ENCODE results near the gene MAPRE3.

MAPRE3 gene

DNA sequence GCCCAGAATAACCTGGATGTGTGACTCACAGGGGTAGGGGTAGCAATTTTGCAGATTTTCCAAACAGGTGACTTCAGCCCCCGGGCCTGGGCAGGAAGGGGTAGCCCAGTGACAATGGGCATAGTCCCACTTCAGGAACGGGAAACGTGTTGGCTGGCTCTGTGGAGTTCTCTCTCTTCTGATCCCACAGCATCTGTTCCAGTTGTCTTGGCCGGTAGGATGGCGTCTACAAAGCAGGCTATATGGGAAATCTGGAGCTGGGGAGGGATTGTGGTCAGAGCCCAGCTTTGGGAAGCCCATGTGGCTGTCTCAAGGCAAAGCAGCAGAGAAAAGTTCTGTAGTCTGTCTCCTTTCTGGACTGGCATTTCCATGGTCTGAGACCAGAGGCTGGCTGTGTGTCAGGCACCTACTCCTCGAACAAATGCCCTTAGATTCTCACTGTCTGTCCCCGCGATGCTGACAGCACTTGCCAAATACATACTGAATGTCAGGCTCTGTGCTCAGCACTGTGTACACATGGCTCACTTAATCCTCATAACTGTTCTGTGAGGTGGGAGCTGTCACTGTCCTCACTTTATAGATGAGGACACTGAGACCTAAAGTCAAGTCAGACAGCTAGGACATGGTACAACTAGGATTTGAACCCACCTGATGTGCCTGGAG, 44.5 kb downstream of the MAPRE3 start:
- Histone ChIP-seq H3K4me3 (ENCODE audit: low read length) (no peak overlapping the region), H3K9me3 (ENCODE audit: low read length) (no peaks in the 10 kb centered on the region), H3K36me3 (ENCODE audit: insufficient read depth, low read length) (peaks cover 3% of the 10 kb centered on the region), H3K27me3 (ENCODE audit: insufficient read depth, low read length) (no peaks in the 10 kb centered on the region), H3K4me1 (ENCODE audit: insufficient read depth, low read length) (peaks cover 6% of the 10 kb centered on the region), H2AFZ (ENCODE audit: low read depth, low read length) (no peak overlapping the region)

DNA sequence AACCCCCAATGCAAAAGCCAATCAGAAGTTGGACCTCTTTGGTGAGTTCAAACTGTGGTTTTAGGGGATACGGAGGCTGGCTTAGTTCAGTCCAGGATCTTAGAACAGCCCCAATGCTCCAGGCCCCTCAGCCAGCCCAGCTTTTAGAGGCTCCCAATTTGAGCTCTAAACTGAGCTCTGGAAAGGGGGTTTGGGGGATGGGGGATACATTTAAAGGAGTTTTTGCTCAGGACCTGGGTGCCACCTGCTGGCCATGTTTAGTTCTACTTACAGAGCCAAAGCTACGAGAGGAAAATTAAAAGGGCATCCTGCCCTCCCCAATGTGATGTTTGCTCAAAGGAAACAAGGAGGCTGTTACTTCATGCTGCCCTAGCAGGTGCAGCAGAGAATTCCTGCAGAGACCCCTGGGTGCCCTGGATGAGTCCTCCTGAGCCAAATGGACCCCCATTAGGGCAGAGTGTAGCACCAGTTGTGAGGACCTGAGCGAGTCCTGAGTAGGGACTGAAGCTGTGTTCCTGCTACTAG, 46.4 kb downstream of the MAPRE3 start:
- peaks cover 22% of the 10 kb centered on the region for H3K4me1 ChIP-seq (ENCODE audit: insufficient read depth, low read length)
- H3K36me3 ChIP-seq (ENCODE audit: insufficient read depth, low read length), result peaks cover 3% of the 10 kb centered on the region
- H3K4me3 ChIP-seq (ENCODE audit: low read length), result no peak overlapping the region
- no peaks in the 10 kb centered on the region for H3K9me3 ChIP-seq (ENCODE audit: low read length)
- H3K27me3 ChIP-seq (ENCODE audit: insufficient read depth, low read length), result no peaks in the 10 kb centered on the region
- no peak overlapping the region for H2AFZ ChIP-seq (ENCODE audit: low read depth, low read length)

DNA sequence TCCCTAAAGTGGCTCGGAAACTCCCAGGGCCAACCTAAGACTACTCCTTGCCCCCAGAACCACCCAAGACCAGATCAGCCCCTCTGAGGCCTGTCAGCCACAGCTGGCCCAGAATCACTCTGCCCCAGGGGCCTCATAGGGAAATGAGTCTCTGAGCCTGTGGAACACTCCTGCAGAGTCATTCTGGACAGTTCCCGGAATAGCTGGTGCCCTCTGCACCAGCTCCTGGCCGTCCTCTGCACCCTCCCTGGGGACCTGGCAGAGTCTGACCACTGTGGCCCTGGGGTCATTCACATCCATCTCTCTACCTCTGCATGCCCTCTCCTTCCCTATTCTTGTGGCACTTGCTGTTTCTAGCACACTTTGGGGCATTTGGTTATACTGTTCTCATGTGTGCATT, 47.7 kb downstream of the MAPRE3 start:
- no peak overlapping the region for H3K4me3 ChIP-seq (ENCODE audit: low read length)
- peaks cover 22% of the 10 kb centered on the region for H3K4me1 ChIP-seq (ENCODE audit: insufficient read depth, low read length)
- H2AFZ ChIP-seq (ENCODE audit: low read depth, low read length), result no peak overlapping the region
- H3K27me3 ChIP-seq (ENCODE audit: insufficient read depth, low read length), result no peaks in the 10 kb centered on the region
- peaks cover 8% of the 10 kb centered on the region for H3K36me3 ChIP-seq (ENCODE audit: insufficient read depth, low read length)
- H3K9me3 ChIP-seq (ENCODE audit: low read length), result no peaks in the 10 kb centered on the region

DNA sequence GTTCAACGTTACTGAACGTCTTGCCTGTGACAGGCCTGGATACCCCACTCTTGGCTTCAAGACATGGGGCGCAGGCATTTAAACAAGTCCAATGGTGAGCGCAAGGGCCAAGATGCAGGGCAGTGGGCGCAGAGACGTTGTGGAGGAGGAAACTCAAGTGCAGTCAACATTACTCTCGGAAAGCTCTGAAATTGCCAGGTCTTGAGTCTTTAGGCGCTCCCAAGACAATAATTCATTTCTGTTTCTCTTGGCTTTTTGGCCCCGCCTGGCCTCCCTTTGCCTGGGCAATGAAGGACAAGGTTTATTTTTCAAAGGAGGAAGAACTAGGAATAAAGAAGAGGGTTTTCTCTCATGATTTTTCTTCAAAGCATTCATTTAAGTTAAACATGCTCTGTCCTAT, 49.0 kb downstream of the MAPRE3 start:
- Histone ChIP-seq H3K9me3 (ENCODE audit: low read length) (no peaks in the 10 kb centered on the region), H3K36me3 (ENCODE audit: insufficient read depth, low read length) (peaks cover 13% of the 10 kb centered on the region), H3K27me3 (ENCODE audit: insufficient read depth, low read length) (no peaks in the 10 kb centered on the region), H3K4me1 (ENCODE audit: insufficient read depth, low read length) (peaks cover 22% of the 10 kb centered on the region), H3K4me3 (ENCODE audit: low read length) (no peak overlapping the region), H2AFZ (ENCODE audit: low read depth, low read length) (no peak overlapping the region)

DNA sequence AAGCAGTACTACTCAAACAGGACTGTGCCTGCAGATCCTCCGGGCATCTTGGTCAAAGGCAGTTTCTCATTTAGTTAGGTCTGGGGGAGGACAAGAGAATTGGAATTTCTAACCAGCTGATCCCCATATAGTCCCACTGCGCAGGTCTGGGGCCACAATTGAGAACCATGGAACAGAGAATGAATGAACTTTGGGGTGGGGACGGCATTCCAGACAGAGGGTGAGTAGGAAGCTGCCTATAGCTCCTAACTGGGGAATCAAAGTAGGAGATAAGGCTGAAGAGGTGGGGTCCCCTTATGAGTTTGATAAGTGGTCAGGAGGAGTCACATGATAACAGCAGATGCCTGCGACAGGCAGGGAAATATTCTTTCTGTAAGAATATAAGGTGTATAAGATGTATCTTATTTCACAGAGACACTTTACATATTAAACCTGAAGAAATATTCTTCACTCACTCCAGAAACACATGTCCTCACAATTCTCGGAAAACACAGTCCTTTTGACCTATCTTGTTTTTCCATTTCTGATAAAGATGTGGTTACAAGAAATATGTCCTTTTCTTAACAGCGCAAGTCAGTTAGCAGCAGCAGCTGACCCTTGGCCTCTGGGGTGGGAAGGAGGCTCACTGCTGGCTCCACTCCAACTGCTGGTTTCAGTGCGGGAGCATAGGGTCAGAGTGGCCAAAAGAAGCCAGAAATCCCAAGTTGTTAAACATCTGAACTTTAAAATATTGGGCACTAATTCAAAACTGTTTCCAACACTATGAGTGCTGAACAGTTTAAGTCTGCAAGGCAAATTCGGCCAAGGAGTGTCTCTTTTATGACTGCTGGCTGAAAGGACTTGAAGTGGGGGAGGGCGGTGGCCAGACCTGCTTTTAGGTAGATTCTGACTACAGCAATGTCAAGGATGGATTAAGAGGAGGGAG, 49.8 kb downstream of the MAPRE3 start:
- H3K4me3 ChIP-seq (ENCODE audit: low read length), result no peak overlapping the region
- H3K4me1 ChIP-seq (ENCODE audit: insufficient read depth, low read length), result peaks cover 22% of the 10 kb centered on the region
- H2AFZ ChIP-seq (ENCODE audit: low read depth, low read length), result no peak overlapping the region
- peaks cover 11% of the 10 kb centered on the region for H3K36me3 ChIP-seq (ENCODE audit: insufficient read depth, low read length)
- H3K27me3 ChIP-seq (ENCODE audit: insufficient read depth, low read length), result no peaks in the 10 kb centered on the region
- H3K9me3 ChIP-seq (ENCODE audit: low read length), result no peaks in the 10 kb centered on the region

DNA sequence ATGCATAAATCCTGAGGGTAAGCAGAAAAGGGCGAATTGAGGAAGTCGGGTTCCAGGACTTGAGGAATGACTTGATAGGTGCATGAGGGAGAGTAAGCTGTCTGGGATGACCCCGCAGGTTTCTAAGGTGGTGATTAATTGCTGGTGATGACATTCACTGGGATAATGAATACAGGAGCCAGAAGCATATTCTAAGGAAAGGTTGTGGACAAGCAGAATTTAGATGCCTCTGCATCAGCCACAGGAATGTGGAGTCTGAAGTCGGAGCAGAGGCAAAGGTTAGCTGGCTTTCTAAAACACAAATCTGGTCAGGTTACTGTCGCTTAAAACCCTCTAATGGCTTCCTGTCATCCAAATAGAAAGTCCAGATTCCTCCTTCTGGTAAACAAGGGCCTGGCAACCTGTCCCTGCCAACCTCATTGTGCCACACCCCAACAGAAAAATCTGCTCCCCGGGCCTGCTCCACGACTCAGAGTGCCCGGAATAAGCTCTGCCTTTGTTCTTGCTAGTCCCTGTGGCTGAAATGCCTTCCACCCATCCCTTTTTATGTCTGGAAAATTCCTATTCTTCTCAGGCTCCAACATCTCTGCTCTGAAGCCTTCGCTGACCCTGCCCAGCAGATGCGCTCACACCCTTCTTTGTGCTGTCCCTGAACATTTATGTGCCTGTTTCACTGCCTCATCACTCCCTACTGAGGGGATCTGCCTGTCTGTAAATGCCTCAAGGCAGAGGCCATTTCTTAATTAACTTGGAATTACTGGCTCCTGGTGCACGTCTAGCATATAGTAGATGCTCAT, 51.0 kb downstream of the MAPRE3 start:
- H3K4me1 ChIP-seq (ENCODE audit: insufficient read depth, low read length), result peaks cover 22% of the 10 kb centered on the region

DNA sequence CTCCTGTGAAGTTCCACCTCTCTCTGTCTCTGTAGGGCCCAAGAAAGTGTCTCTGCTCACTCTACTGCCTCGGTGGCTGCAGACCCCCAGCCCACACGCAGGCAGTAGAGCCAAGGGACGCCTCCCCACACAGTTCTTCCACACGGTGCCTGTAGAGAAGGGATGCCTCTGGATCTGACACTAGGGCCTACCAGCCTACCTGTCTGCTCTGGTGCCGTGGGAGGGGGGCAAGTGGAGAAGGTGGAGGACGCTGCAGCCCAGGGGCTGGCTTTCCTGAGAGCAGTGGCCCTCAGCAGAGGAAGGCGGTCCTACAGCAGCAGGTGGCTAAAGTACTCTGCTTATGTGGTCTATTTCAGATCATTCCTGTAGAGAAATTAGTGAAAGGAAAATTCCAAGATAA, 53.3 kb downstream of the MAPRE3 start:
- Histone ChIP-seq H3K4me3 (ENCODE audit: low read length) (no peak overlapping the region), H3K4me1 (ENCODE audit: insufficient read depth, low read length) (peaks cover 22% of the 10 kb centered on the region), H2AFZ (ENCODE audit: low read depth, low read length) (no peak overlapping the region), H3K27me3 (ENCODE audit: insufficient read depth, low read length) (no peaks in the 10 kb centered on the region), H3K9me3 (ENCODE audit: low read length) (no peaks in the 10 kb centered on the region), H3K36me3 (ENCODE audit: insufficient read depth, low read length) (peaks cover 28% of the 10 kb centered on the region)

More for the DNA sequence above, 51.0 kb downstream of the MAPRE3 start:
- Histone ChIP-seq H3K4me3 (ENCODE audit: low read length) (no peak overlapping the region), H3K9me3 (ENCODE audit: low read length) (no peaks in the 10 kb centered on the region), H3K27me3 (ENCODE audit: insufficient read depth, low read length) (no peaks in the 10 kb centered on the region), H3K36me3 (ENCODE audit: insufficient read depth, low read length) (peaks cover 21% of the 10 kb centered on the region), H2AFZ (ENCODE audit: low read depth, low read length) (no peak overlapping the region)

DNA sequence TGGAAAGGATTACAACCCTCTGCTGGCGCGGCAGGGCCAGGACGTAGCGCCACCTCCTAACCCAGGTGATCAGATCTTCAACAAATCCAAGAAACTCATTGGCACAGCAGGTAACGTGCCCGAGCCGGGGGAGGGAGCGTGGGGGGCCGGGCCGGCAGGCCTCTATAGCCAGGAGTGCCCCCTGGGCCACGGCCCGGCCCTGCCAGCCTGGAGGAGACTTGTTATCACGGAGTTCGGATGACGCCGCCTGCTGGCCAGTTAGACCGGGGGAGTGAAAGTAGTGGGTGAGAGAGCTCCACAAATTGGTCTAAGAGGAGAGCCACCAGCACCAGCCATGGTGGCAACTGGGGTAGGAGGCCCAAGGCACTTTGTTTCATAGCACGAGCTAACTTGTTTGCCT, 53.8 kb downstream of the MAPRE3 start:
- Histone ChIP-seq H3K4me1 (ENCODE audit: insufficient read depth, low read length) (peaks cover 22% of the 10 kb centered on the region), H3K27me3 (ENCODE audit: insufficient read depth, low read length) (no peaks in the 10 kb centered on the region), H2AFZ (ENCODE audit: low read depth, low read length) (no peak overlapping the region), H3K9me3 (ENCODE audit: low read length) (no peaks in the 10 kb centered on the region), H3K4me3 (ENCODE audit: low read length) (no peak overlapping the region), H3K36me3 (ENCODE audit: insufficient read depth, low read length) (peaks cover 30% of the 10 kb centered on the region)

DNA sequence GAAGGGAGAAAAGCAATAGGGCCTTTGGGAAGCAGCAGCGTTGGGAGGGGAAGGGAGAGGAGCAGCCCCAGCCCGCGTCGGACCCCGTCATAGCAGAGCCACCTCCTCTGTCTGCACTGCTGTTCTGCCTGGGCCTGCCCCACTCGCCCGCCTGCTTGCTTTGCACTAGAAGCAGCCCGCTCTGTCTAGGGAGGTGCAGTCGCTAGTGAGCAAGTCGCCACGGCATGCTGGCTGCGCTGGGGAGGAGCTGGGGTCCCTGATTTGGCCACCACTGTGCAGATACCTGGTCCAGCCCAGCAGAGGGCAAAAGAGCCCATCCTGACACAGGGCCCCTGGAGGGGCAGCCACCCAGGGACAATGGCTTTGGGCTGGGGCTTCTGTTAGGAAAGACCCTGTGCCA, 54.4 kb downstream of the MAPRE3 start:
- peaks cover 17% of the 10 kb centered on the region for H3K4me1 ChIP-seq (ENCODE audit: insufficient read depth, low read length)
- H3K9me3 ChIP-seq (ENCODE audit: low read length), result no peaks in the 10 kb centered on the region
- H3K27me3 ChIP-seq (ENCODE audit: insufficient read depth, low read length), result no peaks in the 10 kb centered on the region
- H3K4me3 ChIP-seq (ENCODE audit: low read length), result no peak overlapping the region
- peaks cover 34% of the 10 kb centered on the region for H3K36me3 ChIP-seq (ENCODE audit: insufficient read depth, low read length)
- no peak overlapping the region for H2AFZ ChIP-seq (ENCODE audit: low read depth, low read length)

DNA sequence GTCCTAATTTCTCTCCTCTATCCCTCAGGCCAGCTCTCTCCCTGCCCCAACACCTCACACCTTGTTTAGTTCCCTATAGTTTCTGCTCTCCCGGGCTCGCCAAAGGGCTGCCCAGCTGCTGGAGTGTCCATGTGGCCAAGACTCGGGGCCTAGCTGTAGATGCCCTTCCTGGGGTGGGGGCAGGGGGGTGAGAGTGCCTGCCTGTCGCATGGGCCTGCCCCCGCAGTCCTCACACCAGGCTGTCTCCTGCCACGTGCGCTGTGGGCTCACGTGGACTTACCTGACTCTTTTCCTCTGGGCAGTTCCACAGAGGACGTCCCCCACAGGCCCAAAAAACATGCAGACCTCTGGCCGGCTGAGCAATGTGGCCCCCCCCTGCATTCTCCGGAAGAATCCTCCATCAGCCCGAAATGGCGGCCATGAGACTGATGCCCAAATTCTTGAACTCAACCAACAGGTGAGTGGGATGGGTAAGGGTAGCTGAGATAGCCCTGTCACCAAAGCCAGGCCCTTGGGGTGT, 54.9 kb downstream of the MAPRE3 start:
- H3K9me3 ChIP-seq (ENCODE audit: low read length), result no peaks in the 10 kb centered on the region
- peaks cover 36% of the 10 kb centered on the region for H3K36me3 ChIP-seq (ENCODE audit: insufficient read depth, low read length)
- no peak overlapping the region for H2AFZ ChIP-seq (ENCODE audit: low read depth, low read length)
- H3K4me3 ChIP-seq (ENCODE audit: low read length), result no peak overlapping the region
- no peaks in the 10 kb centered on the region for H3K27me3 ChIP-seq (ENCODE audit: insufficient read depth, low read length)
- H3K4me1 ChIP-seq (ENCODE audit: insufficient read depth, low read length), result peaks cover 12% of the 10 kb centered on the region

DNA sequence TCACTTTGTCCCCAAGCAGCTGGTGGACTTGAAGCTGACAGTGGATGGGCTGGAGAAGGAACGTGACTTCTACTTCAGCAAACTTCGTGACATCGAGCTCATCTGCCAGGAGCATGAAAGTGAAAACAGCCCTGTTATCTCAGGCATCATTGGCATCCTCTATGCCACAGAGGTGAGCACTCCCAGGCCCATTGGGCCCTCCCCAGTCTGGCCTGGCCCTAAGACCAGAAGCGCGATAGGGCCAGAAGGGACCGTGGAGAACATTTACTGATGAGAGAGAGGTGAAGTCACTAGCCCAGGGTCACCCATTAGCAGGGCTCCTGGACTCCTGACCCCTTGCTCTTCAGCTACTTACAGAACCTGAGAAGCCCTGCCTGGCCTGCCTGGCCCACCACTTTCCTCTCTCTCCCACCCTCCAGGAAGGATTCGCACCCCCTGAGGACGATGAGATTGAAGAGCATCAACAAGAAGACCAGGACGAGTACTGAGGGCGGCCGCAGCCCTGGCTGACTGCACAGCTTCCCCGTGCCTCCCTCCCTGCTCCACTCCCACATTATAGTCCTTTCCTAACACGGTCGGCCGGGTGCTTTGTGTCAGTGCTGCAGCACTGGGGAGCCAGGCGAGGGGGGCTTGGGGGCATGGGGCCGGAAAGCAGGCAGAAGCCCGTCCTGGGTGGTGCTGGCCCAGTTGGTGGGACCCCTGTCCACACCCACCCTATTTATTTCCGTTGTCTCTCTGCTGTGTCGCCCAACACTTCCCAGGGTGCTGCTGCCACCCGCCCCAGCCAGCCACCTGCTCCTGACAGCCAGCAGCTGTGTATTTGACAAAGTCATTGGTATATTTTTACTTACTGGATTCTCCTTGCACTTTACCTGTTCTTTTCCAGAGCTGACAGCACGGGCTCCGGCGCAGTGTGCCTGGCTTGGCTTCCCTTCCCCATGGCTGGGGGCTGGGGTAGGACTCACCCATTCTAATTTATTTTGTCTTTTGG, 55.7 kb downstream of the MAPRE3 start:
- Histone ChIP-seq H3K27me3 (ENCODE audit: insufficient read depth, low read length) (no peaks in the 10 kb centered on the region), H3K4me1 (ENCODE audit: insufficient read depth, low read length) (peaks cover 4% of the 10 kb centered on the region), H3K4me3 (ENCODE audit: low read length) (no peak overlapping the region), H3K36me3 (ENCODE audit: insufficient read depth, low read length) (peaks cover 36% of the 10 kb centered on the region), H2AFZ (ENCODE audit: low read depth, low read length) (no peak overlapping the region), H3K9me3 (ENCODE audit: low read length) (no peaks in the 10 kb centered on the region)

DNA sequence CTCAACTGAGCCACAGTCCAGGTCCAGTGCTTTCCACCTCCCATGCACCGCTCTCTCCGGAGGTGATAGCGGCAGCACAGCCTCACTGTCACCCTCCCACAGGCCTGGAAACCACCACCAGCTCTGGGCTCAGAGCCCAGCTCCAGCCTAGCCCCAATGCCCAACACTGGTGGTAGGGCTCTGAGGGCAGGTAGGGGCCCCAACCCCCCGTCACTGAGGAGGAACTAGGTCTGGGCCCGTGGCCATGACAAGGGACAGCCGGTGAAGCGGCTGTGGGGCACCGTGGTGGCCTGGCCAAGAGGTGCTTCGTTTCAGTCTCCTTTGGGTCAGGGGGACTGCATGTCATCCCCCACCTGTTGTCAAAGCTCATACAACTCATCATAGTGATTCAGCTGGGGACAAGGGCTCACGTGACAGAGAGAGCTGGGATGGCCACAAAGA, 56.8 kb downstream of the MAPRE3 start:
- Histone ChIP-seq H2AFZ (ENCODE audit: low read depth, low read length) (no peak overlapping the region), H3K9me3 (ENCODE audit: low read length) (no peaks in the 10 kb centered on the region), H3K4me1 (ENCODE audit: insufficient read depth, low read length) (no peaks in the 10 kb centered on the region), H3K27me3 (ENCODE audit: insufficient read depth, low read length) (no peaks in the 10 kb centered on the region), H3K4me3 (ENCODE audit: low read length) (no peak overlapping the region), H3K36me3 (ENCODE audit: insufficient read depth, low read length) (peaks cover 36% of the 10 kb centered on the region)
